ENCODE data around the gene RAI1.

DNA sequence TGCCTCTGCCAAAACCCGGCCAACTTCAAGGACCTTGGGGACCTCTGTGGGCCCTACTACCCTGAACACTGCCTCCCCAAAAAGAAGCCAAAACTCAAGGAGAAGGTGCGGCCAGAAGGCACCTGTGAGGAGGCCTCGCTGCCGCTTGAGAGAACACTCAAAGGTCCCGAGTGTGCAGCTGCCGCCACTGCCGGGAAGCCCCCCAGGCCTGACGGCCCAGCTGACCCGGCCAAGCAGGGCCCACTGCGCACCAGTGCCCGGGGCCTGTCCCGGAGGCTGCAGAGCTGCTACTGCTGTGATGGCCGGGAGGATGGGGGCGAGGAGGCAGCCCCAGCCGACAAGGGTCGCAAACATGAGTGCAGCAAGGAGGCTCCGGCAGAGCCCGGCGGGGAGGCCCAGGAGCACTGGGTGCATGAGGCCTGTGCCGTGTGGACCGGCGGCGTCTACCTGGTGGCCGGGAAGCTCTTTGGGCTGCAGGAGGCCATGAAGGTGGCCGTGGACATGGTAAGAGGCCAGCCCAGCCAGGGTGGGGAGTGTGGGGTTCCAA is 116.8 kb downstream of the RAI1 start:
- TF ChIP-seq, protein P1, sequence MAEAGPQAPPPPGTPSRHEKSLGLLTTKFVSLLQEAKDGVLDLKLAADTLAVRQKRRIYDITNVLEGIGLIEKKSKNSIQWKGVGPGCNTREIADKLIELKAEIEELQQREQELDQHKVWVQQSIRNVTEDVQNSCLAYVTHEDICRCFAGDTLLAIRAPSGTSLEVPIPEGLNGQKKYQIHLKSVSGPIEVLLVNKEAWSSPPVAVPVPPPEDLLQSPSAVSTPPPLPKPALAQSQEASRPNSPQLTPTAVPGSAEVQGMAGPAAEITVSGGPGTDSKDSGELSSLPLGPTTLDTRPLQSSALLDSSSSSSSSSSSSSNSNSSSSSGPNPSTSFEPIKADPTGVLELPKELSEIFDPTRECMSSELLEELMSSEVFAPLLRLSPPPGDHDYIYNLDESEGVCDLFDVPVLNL (IDR thresholded peaks at IDR 0.05; ENCODE audit: low read depth, low read length): no peak
- TF ChIP-seq ESRRA (IDR thresholded peaks at IDR 0.05; ENCODE audit: low read length): no peak
- TF ChIP-seq POLR2AphosphoS5 (IDR thresholded peaks at IDR 0.05; ENCODE audit: low read length): no peak
- TF ChIP-seq EZH2 (IDR thresholded peaks at IDR 0.05; ENCODE audit: borderline replicate concordance, control insufficient read depth, low read depth, low read length): no peak
